ENCODE results near the gene WLS.
"Not testable (repeated sequence)": the region's sequence is repeated elsewhere in the genome, so short reads cannot be mapped to it uniquely, and the experiment has no call there.

DNA sequence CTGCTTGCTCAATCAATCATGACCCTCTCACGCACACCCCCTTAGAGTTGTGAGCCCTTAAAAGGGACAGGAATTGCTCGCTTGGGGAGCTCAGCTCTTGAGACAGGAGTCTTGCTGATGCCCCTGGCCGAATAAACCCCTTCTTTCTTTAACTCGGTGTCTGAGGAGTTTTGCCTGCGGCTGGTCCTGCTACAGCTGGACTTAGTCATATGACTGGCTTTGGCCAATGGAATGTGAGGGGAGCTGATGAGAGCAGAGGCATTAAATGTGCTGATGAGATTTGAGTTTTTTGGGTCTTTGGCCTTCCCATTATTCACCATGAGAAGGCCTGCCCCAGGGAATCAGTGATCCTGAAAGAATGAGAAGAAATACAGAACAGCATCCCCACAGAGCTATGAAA, 24.5 kb upstream of the WLS start:
- not testable (repeated sequence) for TF ChIP-seq FOXP2 (optimal IDR thresholded peaks at IDR 0.05; ENCODE audit: control extremely low read depth, extremely low read length, insufficient read depth); POLR2AphosphoS5 (IDR thresholded peaks at IDR 0.05; ENCODE audit: borderline replicate concordance, low read depth, low read length); EZH2 (IDR thresholded peaks at IDR 0.05)
